HG03432 (cell line): Measurements from ENCODE around the gene CELF4.

Experiments used
- ATAC-seq: cut with Tn5 transposase; IDR thresholded peaks from one replicate; pipeline ENCODE4 v1.9.1; 2021; ENCODE audit warnings: mild to moderate bottlenecking, moderate library complexity; ENCODE audit not compliant: unreplicated experiment

CELF4 gene

DNA sequence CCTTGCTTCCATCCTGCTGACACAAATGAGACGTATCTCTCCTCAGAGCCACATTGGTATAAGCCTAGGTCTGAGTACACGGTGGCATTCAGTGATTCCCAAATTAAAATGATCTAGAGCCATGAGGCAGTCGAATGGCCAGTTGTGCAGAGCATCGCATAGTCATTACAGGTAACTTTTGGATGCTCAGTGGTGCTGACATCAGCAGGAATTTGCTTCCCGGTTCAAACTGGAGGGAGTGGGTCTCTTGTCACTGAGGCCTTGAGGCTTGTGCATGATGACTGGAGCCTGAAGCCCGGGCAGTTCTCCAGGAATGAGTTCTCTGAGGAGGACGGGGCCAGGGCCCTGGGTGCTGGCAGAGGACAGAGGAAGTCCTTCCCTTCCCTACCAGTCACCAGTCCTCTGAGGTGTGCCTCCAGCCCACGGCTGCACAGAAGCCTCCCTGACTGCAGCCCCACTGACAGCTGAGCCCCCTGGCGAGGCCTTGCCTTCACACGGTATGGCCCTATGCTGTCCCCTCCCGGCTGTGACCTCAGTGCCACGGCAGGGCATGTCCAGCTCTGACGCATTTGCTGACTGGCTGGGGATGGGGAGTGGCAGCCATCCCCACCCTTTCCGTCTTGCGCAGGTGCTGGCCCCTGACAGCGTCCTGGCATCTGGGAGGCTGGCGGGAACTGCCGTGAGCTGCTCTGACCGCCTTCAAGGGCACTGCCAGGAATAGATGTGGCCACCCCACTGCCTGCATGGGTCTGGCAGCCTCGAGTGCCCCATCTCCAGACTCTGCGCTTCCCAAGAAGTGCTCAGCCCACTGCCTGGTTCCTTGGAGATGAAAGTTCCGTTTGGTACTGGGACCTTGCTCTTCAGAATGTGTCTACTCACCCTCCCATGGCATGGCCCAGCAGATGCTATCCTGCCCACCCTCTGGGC, 117.4 kb downstream of the CELF4 start:
- ATAC-seq = no peak

DNA sequence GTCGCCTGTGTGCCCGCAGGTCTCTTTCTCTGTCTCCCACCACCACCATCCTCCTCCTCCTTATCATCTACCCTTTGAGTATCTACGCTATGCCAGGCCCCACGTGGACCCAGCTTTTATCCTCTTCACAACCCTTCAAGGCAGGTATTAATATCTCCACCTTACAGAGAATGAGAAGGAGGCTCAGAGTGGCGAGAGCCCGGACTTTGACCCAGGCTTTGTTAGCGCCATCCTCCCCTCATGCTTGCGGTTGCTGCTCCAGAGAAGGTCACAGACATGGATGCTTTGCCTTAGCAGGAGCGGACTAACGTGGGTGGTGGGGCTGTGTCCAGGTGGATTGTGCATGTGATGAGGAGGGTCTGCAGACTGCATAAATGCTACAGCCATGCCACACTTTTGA, 119.8 kb downstream of the CELF4 start:
- no peak for ATAC-seq

DNA sequence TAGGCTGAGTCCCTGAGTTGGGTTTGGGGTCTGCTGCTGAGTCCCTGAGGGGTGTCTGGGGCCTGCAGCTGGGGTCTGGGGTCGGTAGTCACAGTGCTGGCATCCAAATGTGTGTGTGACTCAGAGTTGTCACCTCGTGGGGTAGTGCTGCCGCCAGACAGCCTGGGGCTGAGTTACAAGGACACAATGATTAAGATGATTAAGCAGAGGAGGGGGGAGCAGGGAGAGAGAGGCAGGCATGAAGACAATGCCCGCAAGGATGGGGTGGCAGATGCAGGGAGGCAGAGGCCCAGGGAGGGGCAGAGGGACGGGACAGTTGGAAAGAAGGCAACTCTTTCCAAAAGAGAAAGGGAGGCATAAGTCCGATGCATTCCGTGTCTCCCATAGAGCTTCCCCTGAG, 120.2 kb downstream of the CELF4 start:
- no peak for ATAC-seq

DNA sequence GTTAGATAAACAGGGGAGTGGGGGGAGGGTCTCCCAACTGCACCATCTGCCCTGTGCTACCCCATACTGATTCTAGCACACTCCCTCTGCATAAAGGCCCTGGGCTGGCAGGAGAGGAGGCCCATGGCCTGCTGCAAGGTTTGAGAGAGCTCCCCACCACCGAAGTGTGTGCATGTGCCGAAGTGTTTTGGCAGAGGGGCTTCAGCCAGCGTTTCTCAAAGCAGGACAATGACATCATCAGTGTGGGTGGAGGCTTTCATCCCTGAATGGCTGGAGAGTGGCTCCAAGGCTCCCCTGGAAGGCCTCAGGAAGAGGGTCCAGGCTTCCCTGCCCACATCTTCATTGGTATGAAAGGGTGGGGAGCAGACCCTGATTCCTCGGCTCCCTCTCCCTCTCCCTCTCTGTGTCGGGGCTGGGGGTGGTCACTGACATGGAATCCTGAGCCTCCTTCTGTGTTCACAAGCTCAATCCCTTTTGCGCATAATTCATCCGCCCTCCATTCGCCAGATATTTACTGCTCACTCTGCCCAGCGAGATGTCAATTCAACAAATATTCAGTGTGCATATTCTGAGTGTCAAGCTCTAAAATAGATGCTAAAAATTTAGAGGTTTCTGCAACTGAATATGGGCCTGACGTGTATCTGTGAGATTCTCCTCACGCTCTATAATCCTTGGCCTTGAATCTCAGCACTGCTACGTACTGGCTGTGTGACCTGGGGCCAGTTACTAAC, 122.1 kb downstream of the CELF4 start:
- ATAC-seq = no peak

DNA sequence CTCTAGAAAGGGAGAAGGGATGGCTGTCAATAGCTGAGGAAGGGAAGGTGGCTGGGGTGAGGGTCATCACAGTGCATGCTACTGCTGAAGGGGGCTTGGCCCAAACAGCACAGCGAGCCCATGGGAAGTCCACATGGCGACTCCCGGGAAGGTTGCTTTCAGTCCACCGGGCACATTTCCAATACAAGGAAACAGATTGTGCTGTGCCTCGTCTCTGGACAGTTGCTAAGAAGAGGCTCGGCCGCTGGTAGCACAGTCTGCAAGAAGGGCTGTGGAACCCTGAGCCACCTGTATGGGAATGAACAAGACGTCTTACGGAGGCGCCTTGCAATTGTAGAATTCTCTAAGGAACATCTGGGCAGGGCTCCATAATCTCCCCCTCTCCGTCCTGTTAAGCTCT, 123.1 kb downstream of the CELF4 start:
- no peak for ATAC-seq

DNA sequence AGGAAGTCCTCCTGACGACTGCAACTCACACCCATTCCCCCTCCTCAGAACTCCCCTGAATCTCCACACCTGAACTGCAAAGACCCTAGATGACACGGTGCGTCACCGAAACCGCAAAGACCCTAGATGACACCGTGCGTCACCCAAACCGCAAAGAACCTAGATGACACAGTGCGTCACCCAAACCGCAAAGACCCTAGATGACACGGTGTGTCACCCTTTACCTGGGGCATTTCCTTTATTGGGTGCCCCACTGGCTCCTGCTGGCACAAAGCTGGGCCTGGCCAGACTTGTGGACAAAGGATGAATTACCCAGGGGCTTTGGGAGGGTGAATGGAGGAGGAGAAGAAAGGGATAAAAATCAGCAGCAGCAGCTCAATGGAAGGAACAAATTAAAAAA, 123.8 kb downstream of the CELF4 start:
- no peak for ATAC-seq

DNA sequence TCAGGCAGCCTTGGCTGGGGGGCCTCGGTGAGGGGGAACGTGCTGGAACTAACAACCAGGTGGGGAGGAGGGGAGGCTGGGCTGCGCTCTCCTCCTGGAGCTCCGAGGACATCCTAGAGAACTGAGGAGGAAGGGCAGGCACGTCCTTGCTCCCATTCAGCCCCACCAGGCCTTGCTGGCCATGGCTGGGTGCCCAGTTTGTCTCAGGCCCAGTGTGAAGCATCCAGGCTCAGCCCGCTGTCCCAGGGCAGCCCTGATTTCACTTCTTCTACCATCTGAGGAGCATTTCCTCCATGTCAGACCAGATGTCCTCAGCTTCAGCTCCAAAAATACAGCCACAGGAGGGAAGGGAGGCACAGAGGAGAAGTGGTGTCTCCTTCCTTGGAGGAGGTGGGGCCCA, 125.4 kb downstream of the CELF4 start:
- ATAC-seq = no peak

DNA sequence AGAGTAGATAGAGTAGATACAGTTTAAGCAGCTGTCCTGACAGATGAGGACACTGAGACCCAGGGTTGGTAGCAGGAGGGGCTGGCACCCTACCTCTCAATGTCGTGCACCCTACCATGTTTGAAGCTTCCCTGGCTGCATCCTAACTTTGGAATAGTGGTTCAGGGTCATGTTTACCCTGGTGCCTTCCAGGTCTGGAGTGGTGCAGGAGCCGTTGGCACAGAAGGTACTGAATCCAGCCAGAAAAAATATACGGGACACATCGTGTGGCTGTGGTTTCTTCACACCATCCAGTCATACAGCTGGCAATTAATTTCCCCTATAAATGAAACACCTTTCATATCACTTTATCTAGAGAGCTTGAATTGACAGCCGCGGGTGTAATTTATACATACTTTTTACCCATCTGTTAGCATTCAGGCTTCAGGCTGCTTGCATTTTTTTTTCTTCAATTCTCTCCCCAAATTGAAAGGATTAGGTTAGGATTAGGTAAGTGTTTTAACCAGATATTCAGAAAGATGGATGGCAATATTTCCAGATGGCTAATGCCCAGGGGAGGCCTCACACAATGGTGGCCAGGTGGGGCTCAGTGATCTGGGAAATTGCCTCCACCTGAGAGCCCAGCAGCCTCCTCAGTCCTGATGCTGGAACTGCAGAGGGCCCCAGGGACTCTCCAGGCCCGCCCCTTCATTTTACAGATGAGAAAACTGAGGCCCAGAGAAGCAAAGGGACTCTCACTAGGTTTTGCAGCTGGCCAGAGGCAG, 127.0 kb downstream of the CELF4 start:
- ATAC-seq = no peak

DNA sequence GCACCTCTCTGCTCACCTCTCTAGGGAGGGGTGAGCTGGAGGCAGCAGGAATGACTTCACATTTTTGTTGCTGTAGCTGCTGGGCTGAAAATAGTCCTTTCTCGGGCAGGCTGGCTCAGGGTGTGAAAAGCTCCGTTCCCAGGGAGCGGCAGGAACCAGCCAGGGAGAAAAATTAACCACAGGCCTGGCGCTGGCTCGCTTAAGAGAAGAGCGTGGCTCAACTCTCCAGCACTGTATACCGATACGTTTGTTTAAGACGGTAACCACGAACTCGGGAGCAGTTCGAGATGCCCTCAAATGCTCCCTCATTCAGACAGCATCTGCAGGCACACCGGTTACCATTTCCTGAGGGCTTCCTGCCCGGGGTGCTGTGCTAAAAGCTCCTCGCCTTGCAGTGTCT, 129.6 kb downstream of the CELF4 start:
- ATAC-seq = no peak

DNA sequence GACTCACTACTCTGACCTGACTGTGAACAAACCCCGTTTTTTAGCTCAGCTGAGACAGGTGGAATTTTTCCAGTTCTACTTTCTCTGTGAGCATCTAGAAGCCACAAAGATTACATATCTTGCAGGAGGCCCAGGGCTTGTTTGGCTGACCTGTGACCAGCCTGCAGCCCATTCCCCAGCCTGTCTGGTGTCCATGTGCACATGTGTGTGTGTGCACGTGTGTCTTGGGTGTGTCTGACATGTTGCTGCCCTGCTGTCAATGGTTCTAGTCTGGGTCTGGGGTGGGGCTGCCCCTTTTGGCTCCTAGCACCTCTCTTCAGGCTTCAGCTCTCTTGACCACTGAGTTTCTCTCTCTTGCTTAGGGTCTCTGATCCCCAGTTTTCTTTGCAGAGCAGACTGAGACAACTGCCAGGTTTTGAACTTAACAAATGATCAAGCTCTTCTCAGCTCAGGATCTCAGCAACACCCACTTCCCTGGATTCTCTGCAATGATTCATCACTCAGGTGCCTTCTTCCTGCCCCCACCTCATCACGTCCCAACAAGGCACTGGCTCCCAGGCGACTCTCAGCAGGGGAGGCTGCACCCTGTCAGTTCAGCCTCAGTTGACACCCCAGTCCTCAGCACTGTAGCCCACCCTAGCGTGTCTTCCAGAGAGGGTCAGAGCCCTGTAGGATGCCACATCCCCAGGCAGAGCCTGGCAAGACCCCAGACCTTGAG, 130.3 kb downstream of the CELF4 start:
- no peak for ATAC-seq

DNA sequence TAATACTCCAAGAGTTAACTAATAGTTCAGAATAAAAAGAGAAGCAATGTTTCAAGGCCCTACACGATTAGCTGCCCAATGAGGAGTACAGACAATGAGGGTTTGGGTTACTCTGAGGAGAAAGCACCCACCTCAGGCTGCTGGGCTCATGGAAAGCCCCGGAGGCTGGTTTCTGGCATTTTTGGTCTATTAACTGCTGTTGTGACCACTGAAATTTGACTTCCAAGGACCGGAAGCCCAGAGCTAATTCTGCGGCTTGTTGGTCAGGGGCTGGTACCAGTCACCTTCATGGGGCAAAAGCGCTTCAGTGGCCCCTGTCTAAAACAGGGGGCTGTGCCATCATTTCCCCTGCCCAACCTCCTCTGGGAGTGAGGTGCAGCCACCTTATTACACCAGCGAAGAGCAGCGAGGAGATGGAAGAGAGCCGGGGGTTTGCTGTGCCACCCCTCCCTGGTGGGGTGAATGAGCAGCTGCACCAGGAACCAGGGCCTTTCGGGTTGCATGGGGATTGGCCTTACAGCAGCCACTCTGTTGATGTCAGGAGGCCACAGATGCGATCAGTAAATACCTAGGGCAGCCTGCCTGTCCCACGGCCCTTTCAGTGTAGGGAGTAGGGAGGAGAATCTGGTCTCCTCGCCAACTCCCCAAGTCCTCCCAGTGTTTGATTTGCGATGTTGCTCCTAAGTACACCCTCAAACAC, 131.3 kb downstream of the CELF4 start:
- ATAC-seq = peak; percentile 42

DNA sequence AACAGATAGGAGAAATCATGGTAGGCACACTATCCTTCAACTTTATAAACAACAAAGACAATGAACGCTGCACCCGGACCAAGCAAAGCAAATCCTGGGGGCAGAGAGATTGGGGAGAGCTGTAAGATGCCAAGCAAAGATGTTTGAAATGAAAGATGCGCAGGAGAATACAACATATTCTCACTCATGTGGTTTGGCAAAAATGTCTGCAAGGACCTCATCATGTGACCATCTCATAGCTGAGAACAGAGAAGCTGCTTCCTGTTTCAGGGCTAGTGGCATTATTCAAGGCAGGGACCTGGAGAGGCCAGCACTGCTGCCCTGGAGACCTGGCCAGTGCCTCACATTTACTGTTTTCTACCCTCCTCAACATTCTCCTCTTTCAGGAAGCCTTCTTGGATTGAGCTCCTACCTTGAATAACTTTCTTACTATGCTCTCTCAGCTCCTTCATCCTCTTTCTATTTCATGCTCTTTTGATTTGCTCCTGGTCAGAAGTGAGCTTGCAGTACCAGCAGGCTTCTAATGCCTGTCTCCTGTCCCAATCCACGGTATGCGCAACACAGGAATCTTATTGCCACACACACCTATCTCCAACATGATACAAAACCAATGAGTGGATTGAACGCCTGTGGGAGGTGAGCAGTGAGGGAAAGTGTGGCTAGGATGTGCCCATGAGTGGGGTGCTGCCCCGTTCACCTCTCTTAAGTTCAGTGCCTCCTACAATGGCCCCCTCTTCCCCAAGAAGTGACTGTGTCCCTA, 133.0 kb downstream of the CELF4 start:
- ATAC-seq = no peak

DNA sequence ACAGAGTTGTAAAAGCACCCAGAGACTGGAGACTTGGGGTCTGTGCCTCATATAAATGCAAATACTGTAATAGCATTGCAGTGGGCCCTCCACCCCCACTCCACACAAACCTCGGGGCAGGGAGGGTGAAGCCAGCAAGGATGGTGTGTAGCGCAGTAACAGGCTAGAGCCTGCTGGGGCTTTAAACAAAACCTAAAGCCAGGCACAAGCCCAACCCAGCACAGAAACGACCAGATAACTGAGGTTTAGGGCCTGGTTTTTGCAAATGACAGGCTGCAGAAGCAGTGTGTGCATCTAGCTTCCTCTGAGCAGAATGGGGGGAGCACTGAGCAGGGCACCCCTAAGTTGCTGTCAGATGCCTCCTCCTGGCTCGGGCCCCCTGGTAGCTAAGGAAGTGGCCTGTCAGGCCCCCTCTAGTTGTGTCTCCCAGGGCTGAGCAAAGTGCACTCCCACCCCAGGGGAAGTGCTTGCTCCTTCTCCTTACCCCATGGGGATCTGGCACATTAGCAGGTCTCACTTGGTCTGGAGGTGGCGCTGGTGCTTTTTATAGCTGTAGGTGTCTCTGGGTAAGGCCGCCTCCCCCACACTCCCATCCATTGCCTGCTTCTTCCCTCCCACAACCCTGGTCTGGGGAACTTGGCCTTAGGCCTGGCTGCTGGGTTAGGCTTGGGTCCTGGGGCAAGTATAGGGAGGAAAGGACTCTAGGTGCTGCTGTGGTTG, 135.1 kb downstream of the CELF4 start:
- no peak for ATAC-seq

DNA sequence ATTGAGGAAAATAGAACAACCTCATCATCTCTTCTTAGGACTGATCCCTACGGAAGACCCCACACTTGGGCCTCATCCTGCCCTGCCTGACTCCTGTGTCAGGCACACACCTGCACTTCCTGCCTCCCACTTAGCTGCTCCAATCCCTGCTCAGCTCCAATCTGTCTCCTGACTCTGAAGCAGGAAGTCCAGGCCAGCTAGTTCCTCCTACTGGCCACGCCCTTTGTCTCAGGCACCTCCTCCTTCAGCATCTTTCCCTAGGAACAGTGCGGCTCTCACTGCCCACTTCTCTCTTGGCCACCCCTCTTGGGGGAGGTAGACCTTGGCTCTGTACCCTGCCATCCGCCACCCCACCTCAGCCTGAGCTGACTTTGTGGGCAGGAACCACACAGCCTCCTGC, 135.8 kb downstream of the CELF4 start:
- ATAC-seq = no peak

DNA sequence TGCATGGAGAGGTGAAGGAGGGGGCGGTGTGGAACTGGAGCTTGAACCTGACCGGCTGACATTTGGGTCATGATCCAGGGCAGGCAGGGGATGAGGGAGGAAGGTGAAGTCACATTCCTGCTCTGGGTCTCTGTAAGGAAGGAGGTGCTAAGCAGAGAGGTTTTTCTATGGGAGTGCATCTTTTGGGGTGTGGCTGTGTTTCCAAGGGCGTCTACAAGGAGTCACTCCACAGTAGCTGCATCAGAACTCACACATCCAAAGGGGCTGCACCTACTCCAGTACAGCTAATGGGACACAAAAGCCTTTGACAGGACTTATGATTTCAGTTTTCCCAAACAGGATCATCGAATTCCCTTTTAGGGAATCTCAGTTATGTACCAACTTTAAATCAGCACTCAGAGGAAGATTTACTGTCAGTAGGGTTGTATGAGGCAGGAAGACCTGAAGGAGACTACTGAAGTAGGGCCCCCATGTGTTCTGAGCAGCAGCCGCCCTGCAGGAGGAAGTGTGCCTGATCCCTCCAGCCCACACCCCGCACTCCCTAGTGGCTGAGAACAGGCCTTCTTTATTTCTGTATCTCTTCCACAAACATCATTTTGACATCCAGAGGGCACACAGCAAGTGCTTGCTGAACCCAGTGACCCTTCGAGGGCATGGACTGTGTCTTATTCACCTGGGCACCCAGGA, 137.2 kb downstream of the CELF4 start:
- no peak for ATAC-seq

DNA sequence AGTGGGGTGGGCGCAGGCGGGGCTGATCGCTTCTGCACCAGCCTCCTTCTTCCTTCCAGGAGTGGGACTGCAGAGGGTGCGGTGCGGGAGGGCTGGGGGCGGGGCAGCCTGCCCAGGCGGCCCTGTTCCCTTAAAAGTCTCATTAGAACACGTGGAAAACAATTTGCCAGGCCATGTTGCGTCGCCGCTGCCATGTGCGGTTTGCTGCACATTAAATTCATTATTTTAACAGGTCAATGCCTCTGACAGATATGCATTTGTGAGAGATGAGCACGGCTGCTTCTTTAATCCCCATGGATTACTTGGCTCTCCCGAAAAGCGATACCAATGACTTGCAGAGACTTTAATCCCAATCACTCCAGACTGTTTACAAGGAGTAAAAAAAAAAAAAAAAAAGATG, 139.0 kb downstream of the CELF4 start:
- no peak for ATAC-seq

DNA sequence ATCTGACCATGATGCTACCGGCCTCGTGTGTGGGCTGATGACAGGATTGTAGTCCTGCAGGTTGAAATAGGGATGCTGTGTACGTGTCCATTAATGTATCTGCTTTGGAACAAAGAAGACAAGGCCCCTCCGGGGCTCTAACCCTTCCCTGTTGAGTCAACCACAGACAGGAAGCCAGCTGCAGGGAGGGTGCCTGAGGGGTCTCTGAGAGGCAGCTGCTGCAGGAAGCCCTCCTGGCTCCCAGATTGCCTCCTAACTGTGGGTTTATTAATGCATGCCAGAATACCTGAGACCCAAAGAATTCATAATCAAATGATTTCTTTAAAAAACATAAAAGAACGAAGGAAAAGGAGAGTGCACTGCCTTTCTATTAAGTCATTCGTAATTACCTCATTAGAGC, 140.4 kb downstream of the CELF4 start:
- ATAC-seq = no peak

DNA sequence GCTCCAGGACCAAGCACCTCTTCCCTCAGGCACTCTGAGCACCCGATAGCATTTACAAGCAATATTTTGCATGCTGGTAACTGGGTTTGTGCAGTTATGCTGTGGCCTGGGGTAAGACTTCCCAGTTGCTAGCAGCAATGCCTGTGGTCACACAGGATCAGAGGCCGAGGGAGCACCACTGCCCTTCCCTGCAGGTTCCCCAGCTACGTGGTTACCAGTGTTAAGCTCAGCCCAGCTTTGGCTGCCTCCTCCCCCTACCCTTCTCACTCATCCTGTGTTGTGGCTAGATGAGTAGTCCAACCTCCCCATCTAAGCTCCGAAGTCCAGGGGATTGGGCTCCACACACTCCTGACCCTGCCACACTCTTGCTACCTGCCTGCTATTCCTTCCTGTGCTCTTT, 141.1 kb downstream of the CELF4 start:
- ATAC-seq = no peak
